Bronchus fibroblast of lung (primary cell): ENCODE data around the gene TMEM252. TPM values are rescaled to one million over a fixed set of nuclear protein-coding genes. Genes with fewer than 3 reads are reported as not detected.

Source experiments
- total RNA-seq: library from RNA; depleted of rRNA; stranded (reverse); fragments of >200 nt; gene quantifications from 2 replicates; pipeline ENCODE4 v1.2.3, GENCODE V29; 2015

Gene TMEM252
- total RNA-seq, result not detected in 2 replicates

GRCh38 chr9:68540712-68541535, at the start of gene TMEM252:
Gene TMEM252 (minus strand): TSS chr9:68540883. CDS start chr9:68540814, 69 bp downstream.

Other genes starting within 250 kb of the TMEM252 start
- gene FOXD4L3, start 238.0 kb downstream of the TMEM252 start, total RNA-seq, result not detected in 2 replicates
- 0.34 and 1.0 TPM in 2 replicates for gene PGM5, start 184.3 kb downstream of the TMEM252 start, total RNA-seq
- gene PIP5K1B, start 164.4 kb upstream of the TMEM252 start, total RNA-seq, result not detected in 2 replicates